ENCODE measurements around the gene SLC66A3. TPM values are rescaled to one million over a fixed set of nuclear protein-coding genes. Genes with fewer than 3 reads are reported as not detected.

Gene SLC66A3
- polyA plus RNA-seq, 1 donor from 2014 or later, result 7.0 TPM

- Histone ChIP-seq H3K27me3 (ENCODE audit: insufficient read depth, low read depth, low read length) (no peaks in the 10 kb centered on the region), H2AFZ (ENCODE audit: low read depth, low read length) (no peak overlapping the region), H3K4me2 (ENCODE audit: low read length) (no peak overlapping the region), H4K20me1 (ENCODE audit: insufficient read depth) (no peaks in the 10 kb centered on the region), H3K9ac (ENCODE audit: low read length) (no peak overlapping the region), H3K36me3 (ENCODE audit: insufficient read depth, low read length) (no peaks in the 10 kb centered on the region), H3K9me3 (ENCODE audit: low read length) (no peaks in the 10 kb centered on the region), H3K9me2 (ENCODE audit: insufficient read depth, low read length) (no peaks in the 10 kb centered on the region), H3F3A (ENCODE audit: insufficient read depth, low read length, poor library complexity, severe bottlenecking) (no peaks in the 10 kb centered on the region), H3K4me3 (ENCODE audit: low read length) (no peak overlapping the region), H3K79me2 (replicated peaks; ENCODE audit: insufficient read depth, low read length) (no peaks in the 10 kb centered on the region), H3K27ac (ENCODE audit: low read length) (no peak overlapping the region)
- TF ChIP-seq TAF1 (IDR thresholded peaks at IDR 0.05; ENCODE audit: low read depth) (no peak), EP300 (conservative IDR thresholded peaks at IDR 0.05; ENCODE audit: poor library complexity, severe bottlenecking) (no peak), MXI1 (conservative IDR thresholded peaks at IDR 0.05; ENCODE audit: poor library complexity, severe bottlenecking) (no peak), SMC3 (conservative IDR thresholded peaks at IDR 0.05; ENCODE audit: poor library complexity) (no peak), POLR2AphosphoS5 (IDR thresholded peaks at IDR 0.05) (no peak), REST (IDR thresholded peaks at IDR 0.05; ENCODE audit: borderline replicate concordance) (no peak), EZH2 (IDR thresholded peaks at IDR 0.05; ENCODE audit: borderline replicate concordance, insufficient read depth, low read length, poor library complexity, severe bottlenecking) (no peak), CTCF (IDR thresholded peaks at IDR 0.05; ENCODE audit: poor library complexity, severe bottlenecking) (no peak), RAD21 (conservative IDR thresholded peaks at IDR 0.05) (no peak)
Observed at GRCh38 chr2:11121823-11122155, 33.5 kb upstream of the SLC66A3 start.

GRCh38 chr2:11122380-11122779 lies 32.9 kb upstream of the SLC66A3 start:
- Histone ChIP-seq H3K36me3 (ENCODE audit: insufficient read depth, low read length) (no peaks in the 10 kb centered on the region), H3K27ac (ENCODE audit: low read length) (no peak overlapping the region), H3K9me3 (ENCODE audit: low read length) (no peaks in the 10 kb centered on the region), H4K20me1 (ENCODE audit: insufficient read depth) (no peaks in the 10 kb centered on the region), H2AFZ (ENCODE audit: low read depth, low read length) (no peak overlapping the region), H3F3A (ENCODE audit: insufficient read depth, low read length, poor library complexity, severe bottlenecking) (no peaks in the 10 kb centered on the region), H3K4me2 (ENCODE audit: low read length) (no peak overlapping the region), H3K9me2 (ENCODE audit: insufficient read depth, low read length) (no peaks in the 10 kb centered on the region), H3K9ac (ENCODE audit: low read length) (no peak overlapping the region), H3K27me3 (ENCODE audit: insufficient read depth, low read depth, low read length) (no peaks in the 10 kb centered on the region), H3K79me2 (replicated peaks; ENCODE audit: insufficient read depth, low read length) (no peaks in the 10 kb centered on the region), H3K4me3 (ENCODE audit: low read length) (no peak overlapping the region)
- TF ChIP-seq CTCF (IDR thresholded peaks at IDR 0.05; ENCODE audit: poor library complexity, severe bottlenecking), result no peak
- no peak for TF ChIP-seq MXI1 (conservative IDR thresholded peaks at IDR 0.05; ENCODE audit: poor library complexity, severe bottlenecking)
- no peak for TF ChIP-seq EZH2 (IDR thresholded peaks at IDR 0.05; ENCODE audit: borderline replicate concordance, insufficient read depth, low read length, poor library complexity, severe bottlenecking)
- no peak for TF ChIP-seq POLR2AphosphoS5 (IDR thresholded peaks at IDR 0.05)
- TF ChIP-seq REST (IDR thresholded peaks at IDR 0.05; ENCODE audit: borderline replicate concordance), result no peak
- TF ChIP-seq SMC3 (conservative IDR thresholded peaks at IDR 0.05; ENCODE audit: poor library complexity), result no peak
- TF ChIP-seq EP300 (conservative IDR thresholded peaks at IDR 0.05; ENCODE audit: poor library complexity, severe bottlenecking), result no peak
- no peak for TF ChIP-seq RAD21 (conservative IDR thresholded peaks at IDR 0.05)
- TF ChIP-seq TAF1 (IDR thresholded peaks at IDR 0.05; ENCODE audit: low read depth), result no peak

Data from neural cell (in vitro differentiated cells).